HCT116 (cell line): ENCODE data around the gene CDC42EP4. TPM values are rescaled to one million over a fixed set of nuclear protein-coding genes. Genes with fewer than 3 reads are reported as not detected.

Experiments used
- ATAC-seq: fragments of 200-7000 bp; cut with Tn5 transposase; 2 replicates; pipeline ENCODE4 v1.9.1; 2020; ENCODE audit warnings: mild to moderate bottlenecking, moderate library complexity
- BruUV-seq: library from RNA; stranded (reverse); fragments of 400-500 nt; replicated peaks from 2 replicates; lab custom pipeline; 2021; lab: Mats Ljungman, UMichigan
- CTCF ChIA-PET: fragments of 300-600 bp; sonication (Branson Sonifier 250); formaldehyde crosslinking; loops from one replicate; lab custom pipeline; 2021; ENCODE audit warnings: antibody characterized with exemption; lab: Charles Lee
- POLR2A ChIA-PET: fragments of 300-600, 350-600 bp; sonication (Branson Sonifier 250); formaldehyde crosslinking; loops from one replicate; lab custom pipeline; 2021; ENCODE audit warnings: antibody characterized with exemption; lab: Charles Lee
- RAD21 ChIA-PET, 2 experiments: fragments of 300-600 bp; sonication (Branson Sonifier 250); formaldehyde crosslinking; loops; one replicate each; lab custom pipeline; 2023; ENCODE audit warnings: low total read pairs in 2 of 2; ENCODE audit not compliant: uncharacterized antibody in 2 of 2, unreplicated experiment in 2 of 2, low non-redundant PET in 1 of 2; lab: Charles Lee
- DNase-seq: peaks from one replicate; pipeline ENCODE4 v3.0.0-alpha.2; 2010; ENCODE audit warnings: low read depth, low spot score
- H2AFZ ChIP-seq: fragments of 200-600 bp; shearing (Covaris generic), sonication (generic); 2 replicates; pipeline ENCODE4 v1.6.1; 2017; ENCODE audit warnings: low read depth, mixed run types, mixed read lengths, antibody characterized with exemption, low read length; ENCODE audit not compliant: poor library complexity, severe bottlenecking
- H3K27ac ChIP-seq: 2 replicates; pipeline ENCODE4 v1.5.1; 2012; ENCODE audit warnings: low read depth, low read length
- H3K27me3 ChIP-seq: fragments of 200-600 bp; sonication (generic); 2 replicates; pipeline ENCODE4 v1.6.1; 2016; ENCODE audit warnings: mixed run types, low read length, mixed read lengths; ENCODE audit not compliant: insufficient read depth
- H3K36me3 ChIP-seq, 2 experiments: fragments of 200-500 bp in 1 of 2; fragments of 200-600 bp in 1 of 2; sonication (Bioruptor generic) in 1 of 2; sonication (generic) in 1 of 2; 2 replicates each; pipeline versions ENCODE4 v1.5.1 to v1.6.1; 2014 to 2016; ENCODE audit warnings: low read length in 2 of 2, inconsistent platforms in 1 of 2, mixed read lengths in 1 of 2, mixed run types in 1 of 2; ENCODE audit not compliant: insufficient read depth in 2 of 2, control insufficient read depth in 1 of 2
- H3K4me1 ChIP-seq, 2 experiments: fragments of 200-600 bp in 1 of 2; sonication (generic) in 1 of 2; 2 replicates each; pipeline versions ENCODE4 v1.5.1 to v1.6.1; 2012 to 2017; ENCODE audit warnings: low read length in 2 of 2, inconsistent platforms in 1 of 2, mild to moderate bottlenecking in 1 of 2, mixed read lengths in 1 of 2, mixed run types in 1 of 2, moderate library complexity in 1 of 2; ENCODE audit not compliant: insufficient read depth in 2 of 2, control insufficient read depth in 1 of 2
- H3K4me2 ChIP-seq: fragments of 200-600 bp; sonication (generic); 2 replicates; pipeline ENCODE4 v1.6.1; 2017; ENCODE audit warnings: mixed run types, low read length, mixed read lengths
- H3K4me3 ChIP-seq, 2 experiments: fragments of 200-600 bp in 1 of 2; sonication (generic) in 1 of 2; replicated peaks in 1 of 2; 2 replicates each; pipeline ENCODE4 v1.5.1; 2011 to 2016; ENCODE audit warnings: low read length in 2 of 2, control low read depth in 1 of 2, low read depth in 1 of 2, mild to moderate bottlenecking in 1 of 2, mixed read lengths in 1 of 2, mixed run types in 1 of 2
- H3K79me2 ChIP-seq: fragments of 200-600 bp; sonication (generic); 2 replicates; pipeline ENCODE4 v1.6.1; 2017; ENCODE audit warnings: mild to moderate bottlenecking, mixed run types, low read length, moderate library complexity, mixed read lengths; ENCODE audit not compliant: insufficient read depth
- H3K9ac ChIP-seq: fragments of 200-600 bp; sonication (generic); 2 replicates; pipeline ENCODE4 v1.6.1; 2016; ENCODE audit warnings: low read length, mixed read lengths
- H3K9me2 ChIP-seq: fragments of 200-600 bp; sonication (generic), shearing (Covaris generic); 2 replicates; pipeline ENCODE4 v1.6.1; 2017; ENCODE audit warnings: mixed run types, mild to moderate bottlenecking, moderate library complexity; ENCODE audit not compliant: insufficient read depth
- H3K9me3 ChIP-seq, 2 experiments: fragments of 200-500 bp in 1 of 2; fragments of 200-600 bp in 1 of 2; sonication (Bioruptor generic) in 1 of 2; sonication (generic) in 1 of 2; 2 replicates each; pipeline ENCODE4 v1.6.1; 2014 to 2017; ENCODE audit warnings: low read length in 2 of 2, mixed read lengths in 2 of 2, inconsistent platforms in 1 of 2, low read depth in 1 of 2, mild to moderate bottlenecking in 1 of 2, mixed run types in 1 of 2, moderate library complexity in 1 of 2; ENCODE audit not compliant: control insufficient read depth in 1 of 2, insufficient read depth in 1 of 2
- H4K20me1 ChIP-seq: fragments of 200-600 bp; sonication (generic), shearing (Covaris generic); 2 replicates; pipeline ENCODE4 v1.6.1; 2017; ENCODE audit warnings: mixed run types, mild to moderate bottlenecking, moderate library complexity; ENCODE audit not compliant: insufficient read depth
- EGR1 ChIP-seq: IDR thresholded peaks from 2 replicates; pipeline ENCODE4 v1.6.1; 2012; ENCODE audit warnings: low read depth
- ELF1 ChIP-seq: IDR thresholded peaks from 2 replicates; pipeline ENCODE4 v1.6.1; 2012; ENCODE audit warnings: low read depth, borderline replicate concordance
- EZH2phosphoT487 ChIP-seq: fragments of 200-600 bp; IDR thresholded peaks from 2 replicates; pipeline ENCODE4 v1.6.1; 2018; ENCODE audit warnings: antibody characterized with exemption, borderline replicate concordance
- FOSL1 ChIP-seq: IDR thresholded peaks from 2 replicates; pipeline ENCODE4 v1.6.1; 2012; ENCODE audit warnings: low read depth
- POLR2A ChIP-seq: IDR thresholded peaks from 2 replicates; pipeline ENCODE4 v1.7.0; 2011; ENCODE audit warnings: borderline replicate concordance; ENCODE audit not compliant: insufficient read depth, insufficient read length; ENCODE audit errors: extremely low read depth
- POLR2AphosphoS5 ChIP-seq: IDR thresholded peaks from 2 replicates; pipeline ENCODE4 v1.6.1; 2011; ENCODE audit warnings: mild to moderate bottlenecking, low read depth, low read length, moderate library complexity
- RAD21 ChIP-seq: IDR thresholded peaks from 2 replicates; pipeline ENCODE4 v1.6.1; 2012; ENCODE audit warnings: low read depth, mild to moderate bottlenecking
- SP1 ChIP-seq: IDR thresholded peaks from 2 replicates; pipeline ENCODE4 v1.6.1; 2012; ENCODE audit warnings: low read depth
- SRF ChIP-seq: IDR thresholded peaks from 2 replicates; pipeline ENCODE4 v1.6.1; 2012; ENCODE audit warnings: low read depth
- TCF7L2 ChIP-seq: IDR thresholded peaks from 2 replicates; pipeline ENCODE4 v1.7.0; 2011; ENCODE audit warnings: borderline replicate concordance, inconsistent platforms; ENCODE audit not compliant: insufficient read depth, insufficient read length; ENCODE audit errors: extremely low read depth
- YY1 ChIP-seq: IDR thresholded peaks from 2 replicates; pipeline ENCODE4 v1.6.1; 2011; ENCODE audit warnings: low read length, low read depth, moderate library complexity, mild to moderate bottlenecking; ENCODE audit not compliant: insufficient replicate concordance; ENCODE audit errors: extremely low read depth
- ZFX ChIP-seq: fragments of 450-650 bp; IDR thresholded peaks from 2 replicates; pipeline ENCODE4 v1.6.1; 2017
- ZNF274 ChIP-seq: fragments of 200-500 bp; sonication (Bioruptor generic); IDR thresholded peaks from 2 replicates; pipeline ENCODE4 v1.6.1; 2014; ENCODE audit warnings: mild to moderate bottlenecking, low read depth, low read length, inconsistent platforms
- intact Hi-C: fragments of 100-400 bp; cut with micrococcal nuclease; formaldehyde crosslinking; loops from 2 replicates; pipeline ENCODE4 v1.10.0; 2022
- total RNA-seq: library from RNA; stranded (reverse); gene quantifications from one replicate; pipeline ENCODE4 v1.2.1, GENCODE V29; 2021; ENCODE audit not compliant: unreplicated experiment
- TF ChIP-seq, protein P1 (sequence below): IDR thresholded peaks from 2 replicates; pipeline ENCODE4 v1.6.1; 2012
- TF ChIP-seq, protein P2 (sequence below): IDR thresholded peaks from 2 replicates; pipeline ENCODE4 v1.6.1; 2012; ENCODE audit warnings: low read depth

CDC42EP4 gene
- total RNA-seq, 1 experiment from 2014 or later, result 54.9 TPM

DNA sequence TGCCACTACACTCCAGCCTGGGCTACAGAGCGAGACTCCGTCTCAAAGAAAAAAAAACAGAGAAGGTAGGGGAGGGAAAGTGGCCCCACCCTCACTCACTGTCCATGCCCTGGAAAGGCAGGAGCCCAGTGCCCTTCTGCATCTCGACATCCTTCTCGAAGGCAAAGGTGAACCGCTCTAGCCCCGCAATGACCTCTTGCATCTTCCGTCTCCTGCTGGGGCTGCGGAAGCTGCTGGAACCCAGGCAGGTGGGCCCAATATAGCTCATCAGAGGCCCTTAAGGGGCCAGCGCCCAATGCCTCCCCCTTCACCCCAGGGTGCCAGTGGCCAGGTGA is 50.2 kb downstream of the CDC42EP4 start, which contains the start of gene CPSF4L:
CPSF4L (minus strand) TSS at position 264 of the 335 bp plus-strand sequence; CDS start at position 202, 62 bp downstream.
- Histone ChIP-seq H3K9ac (no peak within 1 kb of the TSS), H3K4me3 (no peak within 1 kb of the TSS), H3K27me3 (no peaks in the 10 kb centered on the region), H3K9me3 (no peaks in the 10 kb centered on the region), H3K4me2 (no peak within 1 kb of the TSS), H3K27ac (no peak within 1 kb of the TSS), H3K36me3 (no peaks in the 10 kb centered on the region), H3K9me2 (no peaks in the 10 kb centered on the region), H3K79me2 (no peaks in the 10 kb centered on the region), H3K4me1 (no peaks in the 10 kb centered on the region), H2AFZ (no peak within 1 kb of the TSS), H4K20me1 (no peaks in the 10 kb centered on the region)
- ChIA-PET POLR2A (no interaction called here), RAD21 (no interaction called here), CTCF (interaction anchor here (4.1 kb wide), 1 partner anchor 108 kb away, joined by 19 read pairs; no protein-coding TSS in a partner anchor)
- no peak for DNase-seq
- ATAC-seq, result no peak
- no peak for TF ChIP-seq RAD21
- no peak for TF ChIP-seq SP1
- TF ChIP-seq ELF1, result no peak
- TF ChIP-seq, protein P1, sequence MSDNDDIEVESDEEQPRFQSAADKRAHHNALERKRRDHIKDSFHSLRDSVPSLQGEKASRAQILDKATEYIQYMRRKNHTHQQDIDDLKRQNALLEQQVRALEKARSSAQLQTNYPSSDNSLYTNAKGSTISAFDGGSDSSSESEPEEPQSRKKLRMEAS, result no peak
- no peak for TF ChIP-seq ZNF274
- no peak for TF ChIP-seq ZFX
- no peak for TF ChIP-seq TCF7L2
- TF ChIP-seq SRF, result no peak
- TF ChIP-seq YY1, result no peak
- no peak for TF ChIP-seq EGR1
- no TSS peak for BruUV-seq
- intact Hi-C loops, result no loop called here

DNA sequence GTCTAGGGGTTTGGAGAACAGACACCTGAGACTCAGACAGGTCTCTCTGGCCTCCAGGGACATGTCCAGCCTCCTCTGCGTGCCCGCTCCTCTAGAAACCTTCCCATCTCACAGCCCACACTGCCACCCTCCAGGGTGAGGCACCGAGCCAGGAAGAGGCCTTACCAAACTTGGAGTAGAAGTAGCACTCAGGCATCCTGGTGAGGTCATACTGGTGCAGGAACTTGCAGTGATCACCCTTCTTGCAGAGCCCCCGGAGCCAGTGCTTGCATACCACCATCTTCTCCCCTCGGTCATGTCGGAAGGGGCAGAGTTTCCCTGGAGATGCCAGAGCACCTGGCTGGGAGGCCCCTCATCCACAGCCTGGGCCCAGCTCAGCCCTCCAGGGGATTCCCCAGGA is 54.3 kb downstream of the CDC42EP4 start:
- RAD21 ChIA-PET, result no interaction called here
- H2AFZ ChIP-seq, result no peak overlapping the region
- no peak; the same call in 1 of the 2 replicates for TF ChIP-seq RAD21
- TF ChIP-seq, protein P2, sequence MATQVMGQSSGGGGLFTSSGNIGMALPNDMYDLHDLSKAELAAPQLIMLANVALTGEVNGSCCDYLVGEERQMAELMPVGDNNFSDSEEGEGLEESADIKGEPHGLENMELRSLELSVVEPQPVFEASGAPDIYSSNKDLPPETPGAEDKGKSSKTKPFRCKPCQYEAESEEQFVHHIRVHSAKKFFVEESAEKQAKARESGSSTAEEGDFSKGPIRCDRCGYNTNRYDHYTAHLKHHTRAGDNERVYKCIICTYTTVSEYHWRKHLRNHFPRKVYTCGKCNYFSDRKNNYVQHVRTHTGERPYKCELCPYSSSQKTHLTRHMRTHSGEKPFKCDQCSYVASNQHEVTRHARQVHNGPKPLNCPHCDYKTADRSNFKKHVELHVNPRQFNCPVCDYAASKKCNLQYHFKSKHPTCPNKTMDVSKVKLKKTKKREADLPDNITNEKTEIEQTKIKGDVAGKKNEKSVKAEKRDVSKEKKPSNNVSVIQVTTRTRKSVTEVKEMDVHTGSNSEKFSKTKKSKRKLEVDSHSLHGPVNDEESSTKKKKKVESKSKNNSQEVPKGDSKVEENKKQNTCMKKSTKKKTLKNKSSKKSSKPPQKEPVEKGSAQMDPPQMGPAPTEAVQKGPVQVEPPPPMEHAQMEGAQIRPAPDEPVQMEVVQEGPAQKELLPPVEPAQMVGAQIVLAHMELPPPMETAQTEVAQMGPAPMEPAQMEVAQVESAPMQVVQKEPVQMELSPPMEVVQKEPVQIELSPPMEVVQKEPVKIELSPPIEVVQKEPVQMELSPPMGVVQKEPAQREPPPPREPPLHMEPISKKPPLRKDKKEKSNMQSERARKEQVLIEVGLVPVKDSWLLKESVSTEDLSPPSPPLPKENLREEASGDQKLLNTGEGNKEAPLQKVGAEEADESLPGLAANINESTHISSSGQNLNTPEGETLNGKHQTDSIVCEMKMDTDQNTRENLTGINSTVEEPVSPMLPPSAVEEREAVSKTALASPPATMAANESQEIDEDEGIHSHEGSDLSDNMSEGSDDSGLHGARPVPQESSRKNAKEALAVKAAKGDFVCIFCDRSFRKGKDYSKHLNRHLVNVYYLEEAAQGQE, result no peak
- no peak for TF ChIP-seq ZNF274
- no peak for TF ChIP-seq POLR2AphosphoS5
- TF ChIP-seq POLR2A, result no peak
- TF ChIP-seq FOSL1, result no peak
- TF ChIP-seq EZH2phosphoT487, result no peak
- TF ChIP-seq, protein P1, result no peak

More for the DNA sequence above, 54.3 kb downstream of the CDC42EP4 start:
- H3K4me2 ChIP-seq, result no peak overlapping the region
- H3K9ac ChIP-seq, result no peak overlapping the region
- no peaks in the 10 kb centered on the region for H3K79me2 ChIP-seq
- intact Hi-C loops, result loop anchor here (5.0 to 10.0 kb wide), 3 partner anchors 455 to 917 kb away; no protein-coding TSS in a partner anchor
- CTCF ChIA-PET, result interaction anchor here (8.1 kb wide), 1 partner anchor 113 kb away, joined by 180 read pairs; no protein-coding TSS in a partner anchor
- H4K20me1 ChIP-seq, result no peaks in the 10 kb centered on the region
- H3K9me2 ChIP-seq, result no peaks in the 10 kb centered on the region
- H3K36me3 ChIP-seq, result no peaks in the 10 kb centered on the region
- H3K4me3 ChIP-seq, result no peak overlapping the region
- no peaks in the 10 kb centered on the region for H3K4me1 ChIP-seq
- BruUV-seq, result no TSS peak
- H3K27ac ChIP-seq, result no peak overlapping the region
- no peaks in the 10 kb centered on the region for H3K9me3 ChIP-seq
- POLR2A ChIA-PET, result no interaction called here
- DNase-seq, result no peak
- H3K27me3 ChIP-seq, result no peaks in the 10 kb centered on the region
- no peak for ATAC-seq
